ENCODE data around the gene HMGA1.
"Not testable (repeated sequence)": the region's sequence is repeated elsewhere in the genome, so short reads cannot be mapped to it uniquely, and the experiment has no call there.

HMGA1 gene

DNA sequence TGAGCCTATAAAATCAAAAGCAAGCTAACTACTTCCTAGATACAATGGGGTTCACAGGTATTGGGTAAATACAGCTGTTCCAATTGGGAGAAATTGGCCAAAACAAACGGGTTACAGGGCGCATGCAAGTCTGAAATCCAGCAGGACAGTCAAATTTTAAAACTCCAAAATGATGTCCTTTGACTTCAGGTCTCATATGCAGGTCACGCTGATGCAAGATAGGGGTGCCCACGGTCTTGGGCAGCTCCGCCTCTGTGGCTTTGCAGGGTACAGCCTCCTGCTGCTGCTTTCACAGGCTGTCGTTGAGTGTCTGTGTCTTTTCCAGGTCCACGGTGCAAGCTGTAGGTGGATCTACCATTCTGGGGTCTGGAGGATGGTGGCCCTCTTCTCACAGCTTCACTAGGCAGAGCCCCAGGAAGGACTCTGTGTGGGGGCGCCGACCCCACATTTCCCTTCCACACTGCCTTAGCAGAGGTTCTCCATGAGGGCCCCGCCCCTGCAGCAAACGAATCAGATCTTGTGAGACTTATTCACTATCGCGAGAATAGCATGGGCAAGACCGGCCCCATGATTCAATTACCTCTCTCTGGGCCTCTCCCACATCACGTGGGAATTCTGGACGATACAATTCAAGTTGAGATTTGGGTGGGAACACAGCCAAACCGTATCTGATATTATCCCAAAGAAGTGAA, 24.0 kb downstream of the HMGA1 start:
- no peak for DNase-seq (ENCODE audit: low spot score)

DNA sequence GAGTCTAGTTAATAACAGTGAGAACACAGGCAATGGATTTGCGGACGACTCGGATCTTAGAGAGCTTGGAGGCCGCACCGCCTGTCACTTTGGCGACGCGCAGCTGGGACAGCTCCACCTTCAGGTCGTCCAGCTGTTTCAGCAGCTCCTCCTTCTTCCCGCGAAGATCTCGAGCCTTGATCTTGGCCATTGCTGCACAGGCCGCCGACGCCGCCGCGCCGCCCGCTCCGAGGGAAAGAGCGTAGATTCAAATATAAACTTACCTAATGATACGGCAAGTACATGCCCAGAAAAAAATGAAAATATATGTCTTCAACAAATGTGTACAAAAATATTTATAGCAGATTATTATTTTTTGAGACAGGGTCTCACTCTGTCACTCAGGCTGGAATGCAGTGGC, 26.8 kb downstream of the HMGA1 start:
- DNase-seq (ENCODE audit: low spot score), result not testable (repeated sequence)

DNA sequence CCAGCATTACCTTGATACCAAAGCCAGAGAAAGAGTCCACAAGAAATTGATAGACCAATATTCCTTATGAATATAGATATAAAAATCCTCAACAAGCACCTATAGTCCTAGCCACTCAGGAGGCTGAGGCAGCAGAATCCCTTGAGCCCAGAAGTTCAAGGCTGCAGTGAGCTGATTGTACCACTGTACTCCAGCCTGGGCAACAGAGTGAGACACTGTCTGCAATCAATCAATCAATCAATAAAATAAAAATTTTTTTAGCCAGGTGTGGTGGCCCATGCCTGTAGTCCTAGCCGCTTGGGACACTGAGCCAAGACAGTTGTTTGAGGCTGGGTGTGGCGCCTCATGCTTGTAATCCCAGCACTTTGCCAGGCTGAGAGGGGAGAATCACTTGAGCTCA, 31.1 kb downstream of the HMGA1 start:
- DNase-seq (ENCODE audit: low spot score), result no peak

DNA sequence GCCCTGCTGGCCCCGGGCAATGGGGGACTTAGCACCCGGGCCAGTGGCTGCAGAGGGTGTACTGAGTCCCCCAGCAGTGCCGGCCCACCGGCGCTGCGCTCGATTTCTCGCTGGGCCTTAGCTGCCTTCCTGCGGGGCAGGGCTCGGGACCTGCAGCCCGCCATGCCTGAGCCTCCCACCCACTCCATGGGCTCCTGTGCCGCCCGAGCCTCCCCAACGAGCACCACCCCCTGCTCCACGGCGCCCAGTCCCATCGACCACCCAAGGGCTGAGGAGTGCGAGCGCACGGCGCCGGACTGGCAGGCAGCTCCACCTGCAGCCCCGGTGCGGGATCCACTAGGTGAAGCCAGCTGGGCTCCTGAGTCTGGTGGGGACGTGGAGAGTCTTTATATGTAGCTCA, 32.5 kb downstream of the HMGA1 start:
- DNase-seq (ENCODE audit: low spot score), result not testable (repeated sequence)

DNA sequence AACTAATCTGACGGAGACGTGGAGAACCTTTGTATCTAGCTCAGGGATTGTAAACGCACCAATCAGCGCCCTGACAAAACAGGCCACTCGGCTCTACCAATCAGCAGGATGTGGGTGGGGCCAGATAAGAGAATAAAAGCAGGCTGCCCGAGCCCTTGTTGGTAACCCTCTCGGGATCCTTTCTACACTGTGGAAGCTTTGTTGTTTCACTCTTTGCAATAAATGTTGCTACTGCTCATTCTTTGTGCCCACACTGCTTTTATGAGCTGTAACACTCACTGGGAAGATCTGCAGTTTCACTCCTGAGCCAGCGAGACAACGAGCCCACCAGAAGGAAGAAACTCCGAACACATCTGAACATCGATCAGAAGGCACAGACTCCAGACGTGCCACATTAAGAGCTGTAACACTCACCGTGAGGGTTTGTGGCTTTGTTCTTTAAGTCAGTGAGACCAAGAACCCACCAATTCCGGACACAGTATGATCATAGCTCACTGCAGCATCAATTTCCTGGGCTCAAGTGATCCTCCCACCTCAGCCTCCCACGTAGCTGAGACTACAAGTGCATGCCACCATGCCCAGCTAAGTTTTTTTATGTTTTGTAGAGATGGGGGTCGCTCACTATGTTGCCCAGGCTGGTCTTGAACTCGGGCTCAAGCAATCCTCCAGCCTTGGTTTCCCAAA, 33.1 kb downstream of the HMGA1 start:
- not testable (repeated sequence) for DNase-seq (ENCODE audit: low spot score)

DNA sequence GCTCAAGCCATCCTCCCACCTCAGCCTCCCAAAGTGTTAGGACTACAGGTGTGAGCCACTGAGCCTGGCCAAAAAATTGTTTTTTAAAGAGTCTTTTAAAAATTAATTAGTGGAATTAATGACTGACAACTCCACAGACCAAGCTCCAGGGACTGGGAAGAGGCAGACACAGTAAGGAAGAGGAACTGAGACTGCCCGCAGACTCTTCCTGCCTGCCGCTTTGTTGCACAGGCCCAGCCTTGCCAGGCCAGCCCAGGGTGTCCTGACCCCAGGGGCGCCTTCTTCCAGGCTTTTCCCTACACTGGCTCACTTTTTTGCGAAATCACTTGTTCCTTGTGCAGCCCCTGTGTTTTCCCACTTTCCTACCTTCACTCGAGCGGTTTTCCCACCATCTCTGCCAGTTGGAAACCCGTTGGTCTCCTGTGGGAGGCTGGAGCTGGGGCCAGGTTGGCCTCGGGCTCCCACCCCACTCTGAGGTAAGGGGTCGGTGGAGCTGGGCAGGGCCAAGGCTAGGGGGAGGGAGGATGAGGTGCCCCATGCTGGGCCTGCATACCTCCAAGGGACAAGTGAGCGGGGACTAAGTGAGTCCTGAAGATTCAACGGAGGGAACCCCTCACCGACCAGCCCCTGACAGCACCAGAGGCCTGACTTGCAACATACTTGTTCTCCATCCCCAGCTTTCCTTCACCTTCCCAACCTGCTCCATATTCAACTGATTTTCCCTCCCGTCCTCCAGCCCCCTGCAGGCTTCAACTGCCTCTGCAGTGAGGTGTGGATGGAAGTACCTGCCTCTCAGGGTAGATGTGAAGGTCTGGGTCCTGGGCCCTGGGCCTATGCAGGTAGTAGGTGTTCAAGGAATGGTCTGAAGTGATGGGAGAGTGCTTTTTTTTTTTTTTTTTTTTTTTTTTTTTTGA, 35.6 kb downstream of the HMGA1 start:
- DNase-seq (ENCODE audit: low spot score), result peak; percentile 40

DNA sequence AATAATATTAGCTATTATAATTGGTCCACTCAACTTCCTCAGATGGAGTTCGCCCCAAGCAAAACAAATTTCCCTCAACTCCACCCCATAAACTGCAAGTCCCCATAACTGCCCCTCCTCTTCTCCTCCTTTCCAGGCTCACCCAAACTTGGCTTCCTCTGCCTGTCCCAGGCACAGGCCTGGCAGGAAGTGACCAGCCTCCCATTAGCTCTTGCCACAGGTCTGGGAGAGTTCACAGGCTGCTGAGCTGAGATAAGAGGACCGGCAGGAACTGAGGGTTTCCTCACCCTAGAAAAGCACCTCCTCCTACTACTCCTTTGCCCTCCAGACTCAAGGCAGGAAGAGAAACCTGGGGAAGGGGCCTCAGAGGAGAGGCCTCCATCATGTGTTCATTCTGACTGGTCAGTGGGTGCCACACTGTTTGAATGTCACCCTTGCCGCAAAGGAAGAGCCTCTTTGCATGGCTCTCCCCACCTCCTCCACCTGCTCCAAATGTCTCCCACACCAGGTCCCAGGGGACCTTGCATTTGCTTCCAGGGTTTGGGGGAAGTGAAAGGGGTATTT, 36.7 kb downstream of the HMGA1 start:
- DNase-seq (ENCODE audit: low spot score), result no peak

DNA sequence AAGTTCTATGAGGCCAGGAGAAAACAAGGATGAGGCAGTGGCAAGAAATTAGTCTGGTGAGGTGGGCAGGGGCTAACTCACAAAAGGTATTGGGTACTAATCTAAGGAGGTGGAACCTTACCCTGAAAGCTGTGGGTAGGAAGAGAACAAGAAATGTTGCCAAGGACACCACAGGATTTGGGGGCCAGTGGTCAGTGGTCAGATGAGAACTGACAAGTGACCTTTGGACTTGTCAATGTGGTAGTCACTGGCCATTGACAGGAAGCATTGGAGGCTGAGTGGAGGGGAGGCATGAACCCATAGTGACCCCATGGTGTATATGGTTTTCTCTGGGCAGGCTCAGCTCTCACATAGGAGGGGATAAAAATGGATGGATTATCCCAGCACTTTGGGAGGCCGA, 37.5 kb downstream of the HMGA1 start:
- DNase-seq (ENCODE audit: low spot score), result no peak

DNA sequence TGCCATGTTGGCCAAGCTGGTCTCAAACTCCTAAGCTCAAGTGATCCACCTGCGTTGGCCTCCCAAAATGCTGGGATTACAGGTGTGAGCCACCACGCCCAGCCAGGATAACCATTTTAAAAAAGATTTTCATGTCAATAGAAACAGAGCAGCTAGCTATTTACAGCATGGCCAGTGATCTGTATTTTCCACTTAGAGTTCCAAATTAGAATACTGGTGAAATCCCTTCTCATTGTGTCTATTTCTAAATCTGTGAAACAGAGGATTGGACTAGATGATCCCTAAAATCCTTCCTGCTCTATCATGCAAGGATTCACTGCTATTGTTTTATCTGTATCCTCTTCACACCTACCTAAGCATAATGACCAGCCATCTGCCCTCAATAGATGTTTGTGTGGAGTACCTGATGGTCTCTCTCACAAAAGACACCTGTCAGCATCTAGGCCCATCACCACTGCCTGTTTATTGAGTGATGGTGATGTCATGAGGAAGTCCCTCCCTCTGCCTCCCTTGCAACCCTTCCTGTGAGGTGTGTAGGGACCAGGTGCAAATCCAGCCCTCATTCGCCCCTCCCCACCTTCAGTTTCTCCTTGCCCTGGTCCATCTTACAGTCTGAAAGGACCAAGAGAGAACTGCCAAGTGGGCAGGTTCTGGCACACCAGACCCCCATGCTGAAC, 38.6 kb downstream of the HMGA1 start:
- peak; percentile 45 for DNase-seq (ENCODE audit: low spot score)

DNA sequence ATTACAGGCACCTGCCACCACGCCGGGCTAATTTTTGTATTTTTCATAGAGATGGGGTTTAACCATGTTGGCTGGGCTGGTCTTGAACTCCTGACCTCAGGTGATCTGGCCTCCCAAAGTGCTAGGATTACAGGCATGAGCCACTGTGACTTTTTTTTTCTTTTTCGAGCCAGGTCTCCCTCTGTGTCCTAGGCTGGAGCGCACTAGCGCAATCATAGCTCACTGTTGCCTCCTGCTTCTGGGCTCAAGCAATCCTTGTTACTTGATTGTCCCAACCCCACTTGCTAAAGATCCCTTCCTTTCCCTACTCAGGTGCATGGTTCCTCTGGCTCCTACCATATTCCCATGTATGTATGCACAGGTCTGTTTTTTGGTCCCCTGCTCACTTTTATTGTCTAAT, 39.5 kb downstream of the HMGA1 start:
- DNase-seq (ENCODE audit: low spot score), result no peak

DNA sequence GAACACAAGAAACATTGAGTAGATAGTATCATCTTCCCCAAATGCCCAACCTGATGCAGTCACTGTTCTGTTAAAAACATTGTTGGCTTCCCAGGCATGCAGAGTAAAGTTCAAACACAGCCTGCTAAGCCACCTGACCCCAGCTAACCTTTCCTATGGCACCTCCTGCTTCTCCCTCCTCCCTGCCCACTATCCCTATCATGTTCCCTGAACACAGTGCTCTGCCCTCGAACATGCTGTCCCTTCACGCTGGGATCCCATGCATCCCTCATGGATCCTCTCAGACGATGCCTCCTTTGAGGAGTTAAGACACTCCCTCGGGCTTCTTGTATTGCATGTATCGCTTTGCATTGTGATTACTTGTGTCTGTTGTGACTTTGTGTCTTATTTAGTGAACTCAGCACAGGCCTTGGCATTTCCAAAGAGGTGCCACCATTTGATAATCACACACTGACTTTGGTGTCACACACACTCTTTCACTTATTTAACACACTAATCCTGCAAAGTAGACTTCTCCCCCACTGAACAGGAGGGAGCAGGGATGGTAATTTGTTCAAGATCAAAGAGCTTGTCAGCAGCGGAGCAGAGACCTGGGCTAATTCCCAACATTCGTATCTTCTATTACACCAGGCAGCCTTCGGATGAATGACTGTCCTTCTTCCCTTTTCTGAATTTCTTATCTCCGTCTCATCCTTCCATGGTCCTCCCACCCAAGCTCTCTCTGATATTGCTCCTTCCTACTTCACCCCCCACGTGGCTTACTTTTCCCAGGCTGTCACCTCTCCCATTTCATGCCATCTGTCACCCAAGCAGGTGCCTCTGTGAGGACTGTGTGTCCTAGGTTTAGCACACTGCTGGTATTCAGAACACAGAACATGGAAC, 40.4 kb downstream of the HMGA1 start:
- DNase-seq (ENCODE audit: low spot score), result no peak

DNA sequence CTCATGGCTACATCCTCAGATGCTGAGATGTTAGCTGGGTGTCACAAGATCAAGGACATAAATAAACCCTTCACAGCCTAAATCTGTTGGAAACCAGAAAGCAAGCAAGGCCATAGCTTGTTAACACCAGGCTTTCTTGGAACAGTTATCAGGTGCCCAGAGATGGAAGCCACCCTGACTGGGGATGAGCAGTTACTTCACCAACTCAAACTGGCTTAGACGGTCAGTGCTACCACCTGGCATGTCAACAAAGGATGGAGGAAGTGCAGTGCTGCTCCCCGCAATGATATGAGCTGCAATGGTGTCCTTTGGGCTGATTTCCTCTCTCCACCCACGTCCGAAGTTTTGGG, 41.1 kb downstream of the HMGA1 start:
- no peak for DNase-seq (ENCODE audit: low spot score)

DNA sequence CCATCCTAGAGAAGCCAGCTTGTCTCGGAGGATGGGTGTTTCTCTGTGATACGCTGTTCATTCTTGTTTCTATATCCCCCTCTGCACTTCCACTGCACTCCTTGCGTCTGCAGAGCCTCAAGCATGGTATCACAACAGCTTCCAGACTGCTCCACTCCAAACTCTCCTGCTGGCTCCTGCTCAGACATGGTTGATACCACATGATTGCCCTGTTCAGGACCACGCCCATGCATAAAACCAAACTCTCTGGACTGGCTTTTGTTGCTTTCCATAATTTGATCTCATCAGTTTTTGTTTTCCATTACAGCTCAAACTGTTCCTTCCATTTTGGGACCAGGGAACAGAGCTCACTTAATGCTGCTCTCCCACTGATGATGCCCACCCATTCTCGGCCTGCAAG, 42.2 kb downstream of the HMGA1 start:
- DNase-seq (ENCODE audit: low spot score), result no peak

DNA sequence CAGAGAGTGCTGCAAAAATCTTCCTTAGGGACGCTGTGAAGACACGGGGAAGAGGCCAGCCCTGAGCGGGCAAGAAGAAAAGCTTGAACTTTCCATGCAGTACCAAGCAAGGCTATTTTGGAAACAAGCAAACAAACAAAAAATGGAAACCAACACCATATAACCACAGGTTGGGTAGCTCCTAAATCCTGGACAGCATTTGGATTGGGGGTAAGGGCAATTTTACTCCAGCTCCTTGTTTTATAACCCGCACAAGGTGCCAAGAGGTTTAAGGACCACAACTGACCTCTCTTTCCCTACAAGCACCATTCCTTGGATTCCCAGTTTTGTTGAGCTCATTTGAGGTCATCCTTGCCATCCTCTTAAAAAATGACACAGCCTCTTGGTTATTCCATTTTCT, 43.5 kb downstream of the HMGA1 start:
- DNase-seq (ENCODE audit: low spot score), result no peak

DNA sequence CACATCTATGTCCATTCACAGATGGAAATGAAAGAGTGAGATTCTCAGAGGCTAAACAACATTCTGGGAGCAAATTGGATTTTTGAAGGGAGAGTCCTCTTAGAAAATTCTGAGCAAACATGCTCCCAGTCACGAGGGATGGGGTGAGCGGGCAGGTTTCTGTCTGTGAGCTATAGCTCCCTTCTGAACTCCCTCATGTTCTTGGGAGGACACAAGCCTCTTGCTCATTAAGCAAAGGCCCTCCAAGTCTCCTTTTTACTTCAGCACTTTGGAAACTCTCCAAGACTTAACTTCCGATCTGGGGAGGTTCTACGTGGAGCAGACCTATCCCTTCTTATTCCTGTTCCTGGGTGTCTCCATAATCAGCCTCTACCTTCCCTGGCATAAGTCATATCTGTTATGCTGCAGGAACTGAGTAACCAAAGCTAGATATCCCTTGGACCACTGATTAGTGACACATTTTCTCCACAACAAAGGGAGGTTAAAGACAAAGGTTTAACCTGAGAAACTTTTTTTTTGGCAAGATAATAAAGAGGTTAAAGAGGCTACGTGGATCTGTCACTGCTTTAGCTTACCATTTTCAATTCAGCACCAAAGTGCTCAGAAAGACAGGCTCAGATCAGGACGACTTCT, 45.1 kb downstream of the HMGA1 start:
- no peak for DNase-seq (ENCODE audit: low spot score)

DNA sequence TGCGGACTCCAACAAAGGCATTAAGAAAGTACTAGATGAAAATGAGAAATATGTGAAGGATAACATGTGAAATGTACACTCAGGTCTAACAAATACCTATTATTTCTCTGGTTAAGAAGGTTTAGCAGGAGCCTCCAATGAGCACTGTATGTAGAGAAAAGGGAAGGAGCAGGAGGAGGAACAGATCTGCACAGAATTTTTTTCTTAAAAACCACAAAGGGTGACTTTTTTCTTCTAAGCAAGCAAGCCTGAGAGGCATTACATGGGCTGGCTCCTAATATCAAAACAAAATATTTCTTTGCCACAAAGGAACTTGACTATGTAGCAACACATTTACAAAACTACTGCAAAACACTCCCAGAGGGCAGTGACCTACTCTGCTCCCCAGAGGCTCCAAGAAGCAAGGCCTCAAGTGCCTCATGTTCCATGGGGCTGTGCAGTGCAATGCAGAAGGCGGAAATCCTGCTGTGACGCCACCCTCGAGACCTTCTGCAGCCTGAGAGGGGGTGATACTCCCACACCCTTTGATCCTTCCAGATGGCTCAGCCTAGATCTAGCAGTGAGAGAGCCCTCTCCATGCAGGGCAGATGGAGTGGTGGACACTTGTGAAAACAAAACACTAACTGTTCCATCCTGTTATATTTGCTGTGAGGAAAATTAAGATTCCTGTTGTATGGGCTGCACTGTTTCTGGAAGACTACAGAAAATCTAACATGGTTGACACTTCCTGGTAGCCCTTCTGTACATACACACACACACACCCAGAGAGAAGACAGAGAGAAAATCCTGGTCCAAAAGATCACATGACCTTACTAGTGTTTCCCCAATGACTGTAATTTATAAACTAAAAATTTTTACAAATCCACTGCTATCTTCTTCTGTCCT, 48.1 kb downstream of the HMGA1 start:
- no peak for DNase-seq (ENCODE audit: low spot score)

DNA sequence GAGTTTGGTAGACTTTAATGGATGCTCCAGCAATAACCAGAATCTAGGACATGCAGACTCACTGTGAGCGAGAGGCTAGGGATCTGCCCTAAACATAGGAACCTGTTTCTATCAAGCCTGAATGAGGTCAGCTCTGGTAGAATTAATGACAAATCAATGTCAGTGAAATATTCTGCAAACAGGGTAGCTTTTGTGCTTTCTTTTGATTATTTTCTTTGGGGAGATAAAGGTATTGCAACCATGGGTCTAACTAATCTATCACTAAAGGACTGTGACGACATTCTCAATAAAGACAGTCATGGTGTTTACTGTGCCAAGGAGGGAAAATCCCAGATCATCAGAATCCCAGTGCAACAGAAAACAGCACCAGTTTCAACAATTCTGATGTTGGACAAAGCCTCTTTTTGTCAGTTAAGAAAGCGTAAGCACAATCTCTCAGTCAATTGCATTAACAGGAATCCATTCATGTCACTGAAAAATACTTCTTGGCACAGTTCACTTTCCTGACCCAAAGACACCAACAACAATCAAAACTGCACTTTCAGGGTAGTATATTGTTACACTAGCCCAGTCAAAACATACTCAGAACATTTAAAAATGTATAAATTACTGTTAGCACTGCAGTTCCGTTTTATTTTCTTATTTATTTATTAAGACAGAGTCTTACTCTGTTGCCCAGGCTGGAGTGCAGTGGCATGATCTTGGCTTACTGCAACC, 48.9 kb downstream of the HMGA1 start:
- no peak for DNase-seq (ENCODE audit: low spot score)

DNA sequence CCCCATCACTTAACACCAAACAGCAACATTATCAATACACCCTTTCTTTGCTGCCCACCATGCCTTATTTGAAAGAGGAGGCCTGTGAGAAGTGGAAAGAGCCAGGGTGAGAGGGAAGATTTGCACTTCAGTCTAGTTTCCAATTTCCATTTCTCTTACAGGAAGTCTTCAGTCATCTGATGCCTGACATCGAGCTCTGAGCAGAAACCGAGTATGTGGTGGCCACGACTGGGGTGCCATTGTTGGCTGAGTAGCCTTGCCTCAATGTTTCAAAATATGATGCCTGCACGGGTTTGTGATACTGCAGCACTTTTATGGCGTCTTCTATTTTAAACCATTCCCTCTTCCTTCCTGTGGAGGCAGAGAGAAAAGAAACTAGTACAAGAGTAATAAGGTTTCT, 51.9 kb downstream of the HMGA1 start:
- DNase-seq (ENCODE audit: low spot score), result no peak

DNA sequence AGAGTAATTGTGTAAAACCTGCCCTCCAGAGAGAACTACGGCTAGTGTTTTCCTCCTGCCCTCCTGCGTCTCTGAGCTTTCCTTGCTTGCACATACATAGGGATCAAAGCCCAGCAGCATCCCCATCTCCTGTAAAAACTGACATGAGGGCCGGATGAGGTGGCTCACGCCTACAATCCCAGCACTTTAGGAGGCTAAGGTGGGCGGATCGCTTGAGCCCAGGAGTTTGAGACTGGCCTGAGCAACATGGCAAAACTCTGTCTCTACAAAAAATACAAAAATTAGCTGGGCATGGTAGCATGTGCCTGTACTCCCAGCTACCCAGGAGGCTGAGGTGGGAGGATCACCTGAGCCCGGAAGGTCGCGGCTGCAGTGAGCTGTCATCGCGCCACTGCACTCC, 52.5 kb downstream of the HMGA1 start:
- no peak for DNase-seq (ENCODE audit: low spot score)

Measured in D341Med (cell line).